Hematopoietic multipotent progenitor cell treated with erythropoietin and hydrocortisone succinate and interleukin-3 and kit ligand, for 8 days (in vitro differentiated cells): Measurements from ENCODE around the gene CCDC63.
A peak's percentile ranks its signal among the peaks of the same experiment; 100 is the strongest.

Experiments
- DNase-seq: peaks from one replicate; pipeline ENCODE4 v3.0.0-alpha.2; 2015

Gene CCDC63

DNA sequence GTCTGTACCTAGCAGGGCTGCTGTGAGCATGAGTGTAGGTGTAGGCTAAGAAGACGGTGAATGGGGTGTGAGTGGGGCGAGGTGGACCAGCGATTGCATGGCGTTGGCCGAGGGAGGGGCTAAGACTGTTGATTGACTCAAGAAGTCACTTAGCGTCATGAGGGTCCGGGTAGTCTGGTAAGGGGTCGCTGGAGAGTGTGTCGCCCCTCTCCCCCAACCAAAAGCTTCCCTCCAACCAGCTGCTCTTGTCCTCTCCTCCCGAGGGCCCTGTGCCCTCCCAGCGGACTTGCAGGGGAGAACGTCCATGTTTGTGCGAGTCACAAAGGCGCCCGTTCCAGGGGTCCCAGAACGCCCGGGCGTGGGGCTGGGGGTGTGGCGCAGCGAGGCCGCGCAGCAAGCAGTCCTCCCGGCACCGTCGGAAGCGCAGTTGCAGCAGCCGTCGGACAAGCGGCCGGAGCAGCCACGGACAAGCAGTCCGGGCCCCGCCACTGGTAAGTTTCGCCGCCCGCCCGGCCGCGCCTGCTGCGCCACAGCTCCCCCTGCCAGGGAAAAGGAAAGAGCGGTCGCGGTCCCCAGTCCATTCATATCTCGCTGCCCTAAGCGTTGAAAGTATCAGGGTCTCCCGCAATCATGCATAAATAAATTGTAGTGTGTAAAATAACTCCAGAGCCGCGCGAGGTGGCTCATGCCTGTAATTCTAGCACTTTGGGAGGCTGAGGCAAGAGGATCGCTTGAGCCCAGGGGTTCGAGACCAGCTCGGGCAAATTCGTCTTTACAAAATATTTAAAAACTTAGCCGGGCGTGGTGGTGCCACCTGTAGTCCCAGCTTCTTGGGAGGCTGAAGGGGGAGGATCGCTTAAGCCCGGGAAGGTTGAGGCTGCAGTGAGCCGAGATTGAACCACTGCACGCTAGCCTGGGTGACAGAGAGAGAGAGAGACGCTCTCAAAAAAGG is at the start of gene CCDC63:
Gene CCDC63 (plus strand): TSS at position 373 of the 952 bp plus-strand sequence. CDS start 5,968 bp downstream, outside the sequence.
- peak; percentile 28 for DNase-seq

DNA sequence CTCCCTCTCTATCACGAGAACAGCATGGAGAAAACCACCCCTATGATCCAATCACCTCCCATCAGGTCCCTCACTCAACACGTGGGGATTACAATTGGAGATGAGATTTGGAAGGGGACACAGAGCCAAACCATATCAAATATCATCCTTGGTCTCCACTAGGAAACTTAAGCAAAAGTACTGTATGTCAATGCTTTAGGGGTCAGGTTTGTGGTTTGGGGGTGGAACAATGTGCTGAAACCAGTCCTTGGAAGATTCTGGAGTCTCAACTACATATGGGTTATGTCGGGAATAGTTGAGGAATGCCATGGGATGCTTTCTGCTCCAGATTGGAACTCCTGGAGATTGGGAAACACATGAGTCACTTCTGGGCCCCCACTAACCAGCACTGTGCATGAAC is 48.3 kb upstream of the CCDC63 start:
- no peak for DNase-seq

DNA sequence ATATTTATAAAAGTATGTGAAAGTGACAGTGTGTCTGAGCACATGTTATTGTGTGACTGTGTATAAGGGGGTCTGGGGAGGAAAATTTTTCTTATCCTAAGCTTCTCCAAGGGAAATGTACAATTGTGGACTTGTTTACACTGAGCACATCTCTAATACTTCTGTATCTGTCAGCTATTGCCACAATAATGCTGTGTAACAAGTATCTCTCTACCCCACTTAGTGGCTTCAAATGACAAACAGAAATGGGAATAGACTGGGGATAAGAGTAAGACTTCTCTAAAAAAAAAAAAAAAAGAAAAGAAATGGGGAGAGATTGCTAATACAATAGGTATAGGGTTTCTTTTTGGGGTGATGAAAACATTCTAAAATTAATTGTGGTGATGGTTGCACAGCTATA is 44.3 kb upstream of the CCDC63 start:
- DNase-seq, result no peak

DNA sequence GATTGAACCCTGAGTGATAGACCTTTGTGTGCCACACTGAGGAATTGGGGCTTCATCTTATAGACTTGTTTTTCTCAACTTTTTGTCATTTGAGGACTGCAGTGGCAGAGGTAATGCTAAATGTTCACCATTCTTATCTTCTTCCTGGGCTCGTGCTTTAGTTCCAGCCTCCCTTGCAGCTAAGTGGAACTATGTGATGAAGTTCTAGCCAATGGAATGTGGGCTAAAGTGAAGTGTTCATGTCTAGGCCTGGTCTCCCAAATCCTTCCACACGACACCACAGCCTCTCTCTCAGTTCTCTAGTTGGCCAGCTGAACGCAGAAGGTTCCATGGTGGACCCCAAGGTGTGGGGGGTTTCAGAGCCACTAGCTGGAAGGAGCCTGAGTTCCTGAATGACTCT is 42.4 kb upstream of the CCDC63 start:
- DNase-seq, result no peak

DNA sequence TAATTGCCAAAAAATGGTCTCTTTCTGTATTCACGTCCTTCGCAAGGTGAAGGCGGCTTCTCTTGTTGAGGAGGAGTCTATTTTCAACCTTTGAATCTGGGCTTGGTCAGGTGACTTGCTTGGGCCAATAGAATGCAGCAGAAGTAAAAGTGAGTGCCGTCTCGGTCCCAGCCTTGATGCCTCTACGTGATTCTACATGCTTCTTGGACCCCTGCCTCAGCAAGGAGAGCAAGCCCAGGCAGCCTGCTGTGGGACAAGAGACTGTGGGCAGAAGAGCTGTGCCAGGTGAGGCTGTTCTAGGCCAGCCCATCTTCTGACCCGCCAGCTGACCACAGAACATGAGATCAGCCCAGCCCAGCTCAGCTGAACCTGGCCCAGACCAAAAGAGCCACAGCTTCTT is 39.1 kb upstream of the CCDC63 start:
- DNase-seq, result no peak

DNA sequence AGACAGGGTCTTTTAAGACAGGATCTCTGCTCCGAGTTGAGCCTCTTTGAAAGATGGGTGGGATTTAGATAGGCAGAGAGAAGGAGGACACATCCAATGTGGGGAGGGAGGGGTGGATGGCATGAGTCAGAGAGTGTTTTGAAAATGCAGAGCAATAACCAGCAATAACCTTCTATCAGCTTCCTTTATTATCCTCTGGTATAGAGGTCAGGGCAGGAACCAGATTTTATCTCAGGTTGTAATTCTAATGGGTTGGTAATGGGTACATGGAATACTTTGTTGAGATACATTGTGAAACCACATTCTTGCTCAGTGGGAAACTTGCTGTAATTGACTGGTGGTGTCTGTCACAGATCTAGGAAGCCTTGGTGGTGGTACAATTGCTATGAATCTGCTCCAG is 37.6 kb upstream of the CCDC63 start:
- no peak for DNase-seq

DNA sequence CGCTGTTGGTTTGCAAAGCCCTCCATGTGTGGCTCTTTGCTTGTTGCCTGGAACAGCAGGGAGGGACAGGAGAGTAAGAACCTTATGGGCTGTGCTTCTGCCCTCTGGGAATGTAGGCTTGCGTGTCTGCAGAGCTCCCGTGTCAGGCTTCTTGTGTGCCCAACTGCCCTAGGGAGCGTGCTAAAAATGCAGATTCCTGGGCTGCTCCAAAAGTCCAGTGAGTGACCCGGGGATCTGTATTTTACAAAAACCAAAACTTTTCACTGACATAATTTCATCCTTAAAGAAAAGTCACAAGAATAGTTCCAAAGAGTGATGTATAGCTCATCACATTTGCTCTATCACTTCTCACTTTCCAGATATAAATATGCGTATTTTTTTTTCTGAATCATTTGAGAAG is 34.8 kb upstream of the CCDC63 start:
- no peak for DNase-seq

DNA sequence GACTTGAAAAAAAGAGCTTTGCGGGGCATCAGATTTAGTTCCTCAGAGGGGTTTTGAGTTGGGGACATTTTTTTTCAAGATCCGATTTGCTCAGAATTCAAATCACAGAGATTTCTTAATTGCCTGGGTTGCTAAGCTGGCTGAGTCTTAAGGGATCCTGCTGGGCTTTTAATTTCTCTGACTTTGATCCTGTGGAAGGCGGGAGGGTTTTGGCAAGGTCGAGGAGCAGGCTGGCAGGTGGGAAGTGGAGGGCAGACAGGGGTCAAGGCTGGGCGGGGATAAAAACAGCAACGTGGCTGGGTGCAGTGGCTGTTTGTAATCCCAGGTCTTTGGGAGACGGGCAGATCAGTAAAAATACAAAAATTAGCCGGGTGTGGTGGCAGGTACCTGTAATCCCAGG is 33.5 kb upstream of the CCDC63 start:
- no peak for DNase-seq

DNA sequence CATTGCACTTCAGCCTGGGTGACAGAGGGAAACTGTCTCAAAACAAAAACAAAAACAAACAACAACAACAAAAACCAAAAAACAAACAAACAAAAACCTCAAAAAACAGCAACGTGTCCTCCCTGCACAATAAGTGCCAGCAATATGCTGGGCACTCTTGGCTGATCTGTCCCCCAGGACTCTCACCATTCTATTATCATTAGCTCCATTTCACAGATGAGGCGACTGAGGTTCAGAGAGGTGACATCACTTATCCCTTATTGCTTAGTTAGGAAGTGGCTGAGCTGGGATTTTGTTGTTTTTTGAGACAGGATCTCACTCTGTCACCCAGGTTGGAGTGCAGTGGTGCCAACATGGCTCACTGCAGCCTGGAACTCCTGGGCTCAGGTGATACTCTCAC is 33.0 kb upstream of the CCDC63 start:
- DNase-seq, result no peak

DNA sequence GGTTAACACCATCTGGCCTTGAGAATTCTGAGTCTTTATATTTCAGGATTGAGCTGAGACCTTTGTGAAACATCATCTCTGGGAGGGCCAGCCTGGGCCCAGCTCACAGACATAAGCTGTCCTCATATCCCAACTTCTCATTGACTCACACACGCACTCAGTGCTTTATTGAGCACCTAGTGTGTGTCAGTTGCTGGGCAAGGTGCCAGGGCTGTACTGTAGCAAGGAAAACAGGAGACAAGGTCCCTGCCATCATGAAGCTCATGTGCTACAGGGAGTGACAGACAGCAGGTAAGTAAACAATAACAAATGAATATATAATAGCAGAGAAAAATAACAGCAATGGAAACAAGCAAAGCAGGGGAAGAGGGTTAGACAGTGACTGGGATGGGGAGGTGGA is 30.5 kb upstream of the CCDC63 start:
- DNase-seq, result no peak

DNA sequence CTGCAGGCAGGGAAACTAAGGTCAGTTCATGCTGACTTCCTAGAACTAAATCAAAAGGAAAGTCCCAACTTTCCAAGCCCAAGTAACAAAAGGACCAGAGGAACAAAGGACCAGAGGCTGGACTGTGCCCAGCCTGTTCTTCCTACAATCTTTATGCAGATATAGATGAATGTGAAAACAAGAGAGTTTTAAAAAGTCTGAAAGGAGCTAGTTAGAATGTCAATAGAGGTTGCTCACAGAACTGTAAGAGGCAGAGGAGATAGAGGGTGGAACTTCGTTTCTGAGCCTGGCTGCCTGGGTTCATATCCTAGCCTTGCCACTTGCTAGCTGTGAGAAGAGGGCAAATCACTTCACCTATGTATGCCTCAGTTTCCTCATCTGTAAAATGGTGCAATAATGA is 30.0 kb upstream of the CCDC63 start:
- no peak for DNase-seq

DNA sequence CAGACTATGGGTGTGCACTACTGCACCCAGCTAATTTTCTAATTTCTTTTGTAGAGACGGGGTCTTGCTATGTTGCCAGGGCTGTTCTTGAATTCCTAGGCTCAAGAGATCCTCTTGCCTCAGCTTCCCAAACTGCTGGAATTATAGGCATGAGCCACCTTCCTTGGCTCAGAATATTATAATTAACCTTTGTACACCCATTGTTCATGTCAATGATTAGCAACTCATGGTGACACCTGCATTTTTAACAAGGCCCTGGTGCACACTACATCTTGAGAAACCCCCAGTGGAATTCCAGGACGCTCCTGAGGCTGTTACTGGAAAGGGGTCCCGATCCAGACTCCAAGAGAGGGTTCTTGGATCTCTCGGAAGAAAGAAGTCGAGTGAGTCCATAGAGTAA is 28.3 kb upstream of the CCDC63 start:
- DNase-seq, result no peak

DNA sequence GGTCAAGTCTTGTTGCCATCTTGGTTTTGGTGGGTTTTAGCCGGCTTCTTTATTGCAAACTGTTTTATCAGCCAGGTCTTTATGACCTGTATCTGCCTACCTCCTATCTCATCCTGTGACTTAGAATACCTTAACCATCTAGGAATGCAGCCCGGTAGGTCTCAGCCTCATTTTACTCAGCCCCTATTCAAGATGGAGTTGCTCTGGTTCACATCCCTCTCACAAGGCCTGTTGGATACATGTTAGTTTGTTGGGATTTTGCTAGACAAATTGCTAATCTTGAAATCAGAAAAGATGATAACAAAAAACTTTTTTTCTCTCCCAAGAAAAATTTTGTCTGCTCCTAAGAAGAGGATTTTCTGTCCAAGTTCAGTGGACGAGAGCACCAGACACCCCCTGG is 27.6 kb upstream of the CCDC63 start:
- DNase-seq, result no peak

DNA sequence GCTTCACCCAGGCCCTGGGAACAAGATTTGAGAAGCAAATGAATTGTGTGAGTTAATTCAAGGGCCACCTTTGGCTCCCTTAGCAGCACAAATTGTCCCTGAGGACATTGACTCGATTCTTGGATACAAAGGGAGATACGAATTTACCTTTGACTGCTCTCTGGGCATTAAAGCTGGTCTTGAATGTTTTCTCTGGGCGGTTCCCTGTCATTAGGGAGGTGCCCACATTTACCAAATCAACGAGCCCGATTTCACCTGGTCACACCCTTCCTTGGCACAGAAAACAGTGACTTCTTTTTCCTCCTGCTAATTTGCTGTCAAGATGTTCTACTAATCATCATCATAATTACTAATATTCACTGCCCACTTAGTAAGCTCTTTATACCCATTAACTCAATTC is 27.1 kb upstream of the CCDC63 start:
- no peak for DNase-seq

DNA sequence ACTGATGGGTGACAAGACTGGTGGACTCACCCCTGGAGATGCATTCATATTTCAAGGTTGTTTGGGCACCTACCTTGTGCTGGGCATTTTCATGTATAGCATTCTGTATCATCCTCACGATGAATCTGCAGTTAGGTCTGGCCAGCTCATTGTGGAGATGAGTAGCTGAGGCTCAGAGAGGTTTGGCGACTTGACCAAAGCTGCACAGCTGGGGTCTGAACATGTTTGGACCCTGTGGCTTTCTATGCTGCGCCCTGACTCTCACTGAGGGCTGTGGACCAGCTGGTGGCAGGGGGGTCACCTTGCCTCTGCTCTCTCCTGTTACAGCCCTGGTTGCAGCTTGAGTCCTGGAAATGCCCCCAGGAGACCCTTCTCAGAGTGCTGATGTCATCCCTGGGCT is 24.9 kb upstream of the CCDC63 start:
- DNase-seq, result no peak

DNA sequence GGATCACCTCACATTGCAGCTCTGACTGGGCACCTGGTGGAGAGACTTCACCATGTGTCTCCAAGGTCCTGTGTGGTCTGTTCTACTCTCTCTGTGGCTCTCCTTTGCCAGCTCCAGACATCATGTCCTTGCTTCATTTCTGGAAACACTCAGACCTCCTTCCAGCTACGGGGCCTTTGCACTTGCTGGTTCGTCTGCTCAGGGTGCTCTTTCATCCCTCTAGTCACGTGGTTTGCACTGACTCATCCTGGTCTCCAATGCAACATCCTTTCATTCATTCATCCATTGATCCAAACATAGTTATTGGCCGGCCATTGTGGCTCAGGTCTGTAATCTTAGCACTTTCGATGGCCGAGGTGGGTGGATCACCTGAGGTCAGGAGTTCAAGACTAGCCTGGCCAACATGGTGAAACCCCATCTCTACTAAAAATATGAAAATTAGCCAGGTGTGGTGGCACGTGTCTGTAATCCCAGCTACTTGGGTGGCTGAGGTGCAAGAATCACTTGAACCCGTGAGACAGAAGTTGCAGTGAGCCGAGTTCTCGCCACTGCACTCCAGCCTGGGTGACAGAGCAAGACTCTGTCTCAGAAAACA is 23.9 kb upstream of the CCDC63 start:
- DNase-seq, result no peak

DNA sequence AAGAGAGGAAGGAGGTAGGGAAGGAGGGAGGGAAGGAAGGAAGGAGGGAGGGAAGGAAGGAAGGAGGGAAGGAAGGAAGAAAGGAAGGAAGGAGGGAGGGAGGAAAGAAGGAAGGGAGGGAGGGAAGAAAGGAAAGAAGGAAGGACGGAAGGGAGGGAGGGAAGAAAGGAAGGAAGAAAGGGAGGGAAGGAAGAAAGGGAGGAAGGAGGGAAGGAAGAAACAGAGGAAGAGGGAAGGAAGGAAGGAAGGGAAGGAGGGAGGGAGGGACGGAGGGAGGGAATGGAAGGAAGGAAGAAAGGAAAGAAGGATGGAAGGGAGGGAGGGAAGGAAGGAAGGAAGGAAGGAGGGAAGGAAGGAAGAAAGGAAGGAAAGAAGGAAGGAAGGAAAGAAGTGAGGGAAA is 22.4 kb upstream of the CCDC63 start:
- DNase-seq, result no peak

DNA sequence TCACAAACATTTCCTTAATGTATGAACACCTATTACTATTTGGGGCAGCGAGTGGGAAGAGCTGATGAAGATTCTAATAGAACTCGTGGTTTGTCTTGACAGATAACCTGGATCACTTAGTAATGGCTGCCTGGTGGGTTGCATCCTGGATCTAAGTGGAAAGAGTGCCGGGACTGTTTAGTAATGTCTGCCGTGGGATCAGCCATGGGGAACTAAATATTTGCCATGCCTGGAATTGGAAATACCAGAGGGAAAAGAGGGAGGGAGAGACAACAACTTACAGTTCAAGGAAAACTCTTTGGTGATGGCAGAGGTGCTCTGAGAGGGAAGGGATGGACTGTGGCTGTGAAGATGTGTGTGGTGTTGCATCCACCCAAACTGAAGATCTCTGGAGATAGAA is 21.3 kb upstream of the CCDC63 start:
- no peak for DNase-seq

DNA sequence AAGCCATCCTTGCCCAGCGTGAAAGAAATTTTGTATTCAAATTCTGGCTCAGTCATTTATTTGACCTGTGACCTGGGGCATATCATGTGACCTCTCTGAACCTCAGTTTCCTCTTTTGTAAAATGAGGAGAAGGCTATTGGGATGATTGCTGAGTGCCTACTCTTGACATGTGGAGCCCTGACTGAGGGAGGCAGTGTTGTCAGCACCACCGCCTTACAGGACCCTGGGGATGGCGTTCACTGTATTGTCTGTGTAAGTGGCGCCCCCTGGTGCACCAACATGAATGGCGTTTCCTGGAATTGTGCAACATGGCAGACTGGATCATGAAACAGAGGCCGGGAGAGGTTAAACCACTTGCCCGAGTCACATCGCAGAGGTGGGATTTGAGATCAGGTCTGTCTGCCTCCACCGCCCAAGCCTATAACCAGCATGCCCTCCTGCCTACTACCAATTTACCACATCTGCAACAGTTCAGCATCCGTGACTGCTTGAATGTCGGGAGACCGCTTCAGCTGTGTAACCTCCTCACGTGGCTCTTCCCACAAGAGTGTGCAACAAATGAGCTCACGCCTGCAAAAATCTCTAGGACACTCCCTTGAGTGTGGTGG is 20.1 kb upstream of the CCDC63 start:
- peak; percentile 86 for DNase-seq

DNA sequence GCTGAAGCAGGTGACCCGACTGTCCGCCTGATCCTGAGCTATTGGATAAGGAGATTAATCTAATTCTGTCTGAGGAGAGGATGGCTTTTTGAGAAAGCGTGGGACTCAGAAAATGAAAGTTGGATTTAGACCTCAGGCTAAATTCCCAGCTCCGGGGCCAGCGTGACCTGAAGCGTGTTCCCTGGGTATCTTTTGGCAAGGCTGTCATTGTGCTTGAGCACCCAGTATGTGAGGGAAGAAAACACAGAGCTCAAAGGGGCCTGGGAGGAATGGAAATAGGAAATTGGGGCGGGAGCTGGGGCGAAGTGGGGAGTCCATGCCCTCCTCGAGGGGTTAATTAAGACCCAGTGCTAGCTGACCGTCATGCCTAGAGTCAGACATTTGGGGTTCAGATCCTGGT is 17.5 kb upstream of the CCDC63 start:
- DNase-seq, result no peak

DNA sequence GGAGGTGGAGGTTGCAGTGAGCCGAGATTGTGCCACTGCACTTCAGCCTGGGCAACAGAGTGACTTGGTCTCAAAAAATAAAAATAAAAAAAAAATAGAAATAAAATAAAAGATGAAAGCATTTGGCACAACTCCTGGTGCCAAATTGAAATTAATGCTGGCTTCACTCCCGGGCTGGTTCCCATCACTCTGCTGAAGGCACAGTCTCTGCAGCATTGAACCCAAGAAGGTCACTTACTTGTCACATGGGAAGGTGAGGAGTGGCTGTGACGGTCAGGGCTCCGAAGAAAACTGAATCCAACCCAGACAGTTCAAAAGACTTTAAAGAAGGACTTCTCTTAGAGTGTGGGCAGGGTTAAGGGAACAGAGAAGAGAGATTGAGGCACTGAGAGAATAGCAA is 10.5 kb upstream of the CCDC63 start:
- no peak for DNase-seq

DNA sequence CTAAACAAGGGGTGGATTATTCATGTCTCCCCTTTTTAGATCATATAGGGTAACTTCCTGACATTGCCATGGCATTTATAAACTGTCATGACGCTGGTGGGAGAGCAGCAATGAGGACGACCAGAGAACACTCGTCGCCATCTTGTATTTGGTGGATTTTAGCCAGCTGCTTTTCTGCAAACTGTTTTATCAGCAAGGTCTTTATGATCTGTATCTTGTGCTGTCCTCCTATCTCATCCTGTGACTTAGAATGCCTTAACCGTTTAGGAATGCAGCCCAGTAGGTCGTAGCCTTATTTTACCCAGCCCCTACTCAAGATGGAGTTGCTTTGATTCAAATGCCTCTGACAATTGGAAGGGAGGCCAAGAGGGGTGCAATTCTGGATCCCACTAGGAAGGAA is 5.8 kb upstream of the CCDC63 start:
- no peak for DNase-seq

DNA sequence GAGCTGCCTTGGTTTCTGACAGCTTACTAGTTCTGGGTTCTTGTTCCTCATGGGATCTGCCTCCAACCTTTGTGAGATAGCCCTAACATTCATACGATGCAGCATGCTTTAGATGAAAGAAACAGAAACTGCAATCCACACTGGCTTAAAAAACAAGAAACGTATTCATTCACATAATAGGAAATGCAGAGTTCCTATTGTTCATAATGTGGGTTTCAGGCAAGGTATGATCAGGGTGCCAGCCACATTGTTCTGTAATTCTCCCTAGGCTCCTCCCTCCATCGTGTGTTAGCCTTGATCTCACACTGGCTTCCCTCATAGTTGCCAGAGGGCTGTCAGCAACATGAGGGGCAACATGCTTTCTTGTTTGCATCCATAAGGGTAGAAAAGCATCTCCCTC is 2.7 kb upstream of the CCDC63 start:
- no peak for DNase-seq
